Pancreas (tissue), 10 donors: ENCODE results near the gene KLF7. TPM values are rescaled to one million over a fixed set of nuclear protein-coding genes. Genes with fewer than 3 reads are reported as not detected.

ENCODE experiments used
- ATAC-seq, 4 donors: fragments of 200-7000 bp; cut with Tn5 transposase; one replicate each; pipeline versions ENCODE4 v1.8.0 to v1.9.1; 2020; ENCODE audit warnings: mild to moderate bottlenecking in 4 of 4, moderate library complexity in 4 of 4
- DNase-seq, 6 donors: peaks; one replicate each; pipeline ENCODE4 v3.0.0-alpha.2; 2020
- FAIRE-seq: peaks from 2 replicates; lab custom pipeline; 2012; peaks lifted over from hg19 to GRCh38; lab: Jason Lieb, UNC
- H3K27ac ChIP-seq, 4 donors: fragments of 200-600 bp; sonication (generic); 1 replicate in 3 of 4; 2 replicates in 1 of 4; pipeline versions ENCODE4 v1.5.0 to v1.8.0; 2020
- H3K27me3 ChIP-seq, 4 donors: fragments of 200-600 bp; one replicate each; pipeline ENCODE4 v1.8.0; 2021
- H3K36me3 ChIP-seq, 3 donors: fragments of 200-600 bp; sonication (generic) in 1 of 3; one replicate each; pipeline versions ENCODE4 v1.5.0 to v1.8.0; 2020 to 2021
- H3K4me1 ChIP-seq, 3 donors: fragments of 200-600 bp; one replicate each; pipeline ENCODE4 v1.8.0; 2021
- H3K4me3 ChIP-seq, 4 donors: fragments of 200-600 bp; sonication (generic) in 2 of 4; one replicate each; pipeline versions ENCODE4 v1.5.0 to v1.8.0; 2020 to 2021
- H3K9me3 ChIP-seq, 4 donors: fragments of 200-600 bp; one replicate each; pipeline ENCODE4 v1.8.0; 2021
- WGBS, 2 donors: extraction: QIAGEN DNeasy Blood & Tissue Kit; methylation state at CpG; one replicate each; pipeline ENCODE4 v1.1.7; 2013; 5-methylcytosine and 5-hydroxymethylcytosine counted together
- intact Hi-C, 3 donors: fragments of 100-400 bp; cut with DNase I; formaldehyde crosslinking; loops; one replicate each; pipeline versions ENCODE4 v1.11.1 to v1.14.2; 2022
- polyA plus RNA-seq, 2 donors: library from polyadenylated mRNA; stranded (reverse); fragments of 200-250 nt; gene quantifications; one replicate each; pipeline ENCODE4 v1.2.3, GENCODE V29; 2013
- total RNA-seq, 6 donors: library from RNA; stranded (reverse); fragmentation: NEBNext Ultra II Directional in 4 of 6; extraction: Animal tissue kit (Norgen Biotek cat#: 25700) in 4 of 6; gene quantifications; one replicate each; pipeline versions ENCODE4 v1.2.1 to v1.2.4, GENCODE V29; 2021 to 2023
- TF ChIP-seq, protein P1 (sequence below), 4 donors: fragments of 200-600 bp; sonication (generic) in 3 of 4; IDR thresholded peaks; one replicate each; pipeline versions ENCODE4 v1.5.0 to v1.8.0; 2021; ENCODE audit warnings: antibody characterized with exemption in 4 of 4
- donor health status: healthy with polysubstance abuse.
- donor health status: DM: no; HTN: no; CAD: no; lungs with moderate emphysema.
- donor health status: DM: no; HTN: no; CAD: no.
- donor health status: control.
- donor health status: control.
- donor health status: Bipolar disorder and iron deficiency.
- donor health status: DM: yes; HTN: yes; CAD: no.
- donor health status: DM: no; HTN: no; CAD: no.
- donor health status: DM: no; HTN: no; CAD: no.
- donor health status: DM: yes; HTN: yes; CAD: no.

Gene KLF7
- total and polyA plus RNA-seq, 8 donors, result 2.4 to 15.0 (median 5.6) TPM

DNA sequence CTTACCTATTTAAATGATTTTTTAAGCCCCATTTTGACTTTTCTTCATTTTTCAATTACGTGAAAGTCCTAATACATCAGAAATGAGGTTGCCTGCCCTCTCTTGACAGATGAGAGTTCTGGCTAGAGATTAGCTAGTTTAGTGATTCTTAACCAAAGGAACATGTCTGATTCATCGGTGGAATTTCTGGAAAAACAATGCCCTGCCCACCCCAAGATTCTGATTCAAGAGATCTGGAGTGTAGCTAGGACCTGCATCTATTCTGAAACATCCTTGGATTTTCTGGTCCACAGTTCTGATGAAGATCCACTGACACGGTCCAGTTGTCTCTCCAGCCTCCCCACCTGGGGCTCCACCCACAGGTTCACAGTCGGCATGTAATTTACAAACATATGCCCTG lies 111.2 kb downstream of the KLF7 start:
- no peak overlapping the region for H3K4me3 ChIP-seq
- no peaks in the 10 kb centered on the region for H3K9me3 ChIP-seq
- WGBS, 2 donors, result 56 to 71% methylated on average over 4 of the region's 4 CpGs
- DNase-seq, result no peak
- no peaks in the 10 kb centered on the region for H3K36me3 ChIP-seq
- ATAC-seq, result no peak
- no peak overlapping the region for H3K27ac ChIP-seq
- H3K4me1 ChIP-seq, result no peaks in the 10 kb centered on the region
- no peaks in the 10 kb centered on the region for H3K27me3 ChIP-seq
- intact Hi-C loops, result no loop called here
- no peak for FAIRE-seq
- TF ChIP-seq, protein P1, sequence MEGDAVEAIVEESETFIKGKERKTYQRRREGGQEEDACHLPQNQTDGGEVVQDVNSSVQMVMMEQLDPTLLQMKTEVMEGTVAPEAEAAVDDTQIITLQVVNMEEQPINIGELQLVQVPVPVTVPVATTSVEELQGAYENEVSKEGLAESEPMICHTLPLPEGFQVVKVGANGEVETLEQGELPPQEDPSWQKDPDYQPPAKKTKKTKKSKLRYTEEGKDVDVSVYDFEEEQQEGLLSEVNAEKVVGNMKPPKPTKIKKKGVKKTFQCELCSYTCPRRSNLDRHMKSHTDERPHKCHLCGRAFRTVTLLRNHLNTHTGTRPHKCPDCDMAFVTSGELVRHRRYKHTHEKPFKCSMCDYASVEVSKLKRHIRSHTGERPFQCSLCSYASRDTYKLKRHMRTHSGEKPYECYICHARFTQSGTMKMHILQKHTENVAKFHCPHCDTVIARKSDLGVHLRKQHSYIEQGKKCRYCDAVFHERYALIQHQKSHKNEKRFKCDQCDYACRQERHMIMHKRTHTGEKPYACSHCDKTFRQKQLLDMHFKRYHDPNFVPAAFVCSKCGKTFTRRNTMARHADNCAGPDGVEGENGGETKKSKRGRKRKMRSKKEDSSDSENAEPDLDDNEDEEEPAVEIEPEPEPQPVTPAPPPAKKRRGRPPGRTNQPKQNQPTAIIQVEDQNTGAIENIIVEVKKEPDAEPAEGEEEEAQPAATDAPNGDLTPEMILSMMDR (IDR thresholded peaks at IDR 0.05), result no peak

DNA sequence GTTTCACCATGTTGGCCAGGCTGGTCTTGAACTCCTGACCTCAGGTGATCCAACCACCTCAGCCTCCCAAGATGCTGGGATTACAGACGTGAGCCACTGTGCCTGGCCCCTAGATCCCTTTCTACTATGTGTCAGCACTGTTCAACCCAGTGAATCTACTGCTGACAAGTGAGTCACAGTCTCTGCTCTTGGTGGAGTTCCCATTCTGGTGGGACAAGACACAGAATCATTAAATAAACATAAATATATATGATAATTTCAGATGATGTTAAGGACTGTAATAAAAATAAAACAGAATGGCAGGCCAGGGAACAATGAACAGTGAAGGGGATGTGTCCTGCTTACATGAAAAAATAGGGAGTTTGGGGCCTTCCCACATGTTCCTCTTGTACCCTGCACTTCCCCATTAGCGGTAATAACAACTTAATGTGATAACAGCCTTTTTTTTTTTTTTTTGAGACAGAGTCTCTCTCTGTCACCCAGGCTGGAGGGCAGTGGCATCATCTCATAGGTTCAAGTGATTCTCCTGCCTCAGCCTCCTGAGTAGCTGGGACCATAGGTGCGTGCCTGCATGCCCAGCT lies 114.3 kb downstream of the KLF7 start:
- Histone ChIP-seq H3K36me3 (no peaks in the 10 kb centered on the region), H3K27me3 (no peaks in the 10 kb centered on the region), H3K27ac (no peak overlapping the region), H3K4me3 (no peak overlapping the region), H3K9me3 (no peaks in the 10 kb centered on the region), H3K4me1 (no peaks in the 10 kb centered on the region)
- FAIRE-seq (no peak), DNase-seq (no peak), ATAC-seq (no peak)
- intact Hi-C loops, result no loop called here
- 65 to 77% methylated on average over 3 of the region's 3 CpGs for WGBS, 2 donors
- TF ChIP-seq, protein P1 (IDR thresholded peaks at IDR 0.05), result no peak

DNA sequence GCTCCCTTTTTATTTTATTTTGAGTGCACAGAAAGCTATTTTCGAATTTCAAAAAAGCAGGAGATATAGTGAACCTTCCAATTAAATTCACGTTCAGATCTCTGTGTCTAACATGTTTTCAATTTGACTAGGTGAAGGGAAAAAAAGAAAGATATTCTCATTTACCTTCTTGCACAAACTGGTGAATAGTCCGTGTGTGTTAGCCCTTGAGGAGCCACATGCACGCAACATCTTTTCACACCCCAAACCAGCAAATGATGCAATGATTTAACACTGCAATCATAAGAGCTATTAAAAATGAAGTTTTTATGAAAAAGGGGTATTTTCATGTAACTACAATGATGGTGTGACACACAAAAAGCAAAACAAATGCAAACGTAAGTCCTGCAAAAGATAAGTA lies 116.6 kb downstream of the KLF7 start:
- FAIRE-seq (no peak), ATAC-seq (no peak), DNase-seq (no peak)
- 40 to 57% methylated on average over 5 of the region's 5 CpGs for WGBS, 2 donors
- no peaks in the 10 kb centered on the region for H3K4me1 ChIP-seq
- TF ChIP-seq, protein P1 (IDR thresholded peaks at IDR 0.05), result no peak
- no peaks in the 10 kb centered on the region for H3K27me3 ChIP-seq
- H3K4me3 ChIP-seq, result no peak overlapping the region
- H3K27ac ChIP-seq, result no peak overlapping the region
- no peaks in the 10 kb centered on the region for H3K36me3 ChIP-seq
- H3K9me3 ChIP-seq, result no peaks in the 10 kb centered on the region
- intact Hi-C loops, result no loop called here

DNA sequence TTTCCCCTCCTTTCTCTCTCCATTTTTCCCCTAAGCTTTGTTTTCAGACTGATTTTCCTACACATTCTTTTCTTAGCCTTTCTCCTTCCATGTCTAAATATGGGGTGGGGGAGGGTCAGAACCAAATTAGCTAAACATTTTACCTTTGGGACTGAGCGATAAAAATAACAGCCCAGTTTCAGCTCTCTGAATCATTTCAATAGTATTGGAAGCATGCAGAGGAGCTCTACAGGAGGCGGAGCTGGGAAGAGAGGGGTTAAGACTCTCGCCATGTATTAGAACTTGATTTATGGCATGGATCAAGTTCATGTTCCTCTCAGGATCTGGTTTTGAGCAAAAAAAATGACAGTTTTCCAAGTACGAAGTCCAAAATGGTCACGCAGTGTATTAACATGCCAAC lies 117.3 kb downstream of the KLF7 start:
- intact Hi-C loops, result no loop called here
- H3K36me3 ChIP-seq, result no peaks in the 10 kb centered on the region
- TF ChIP-seq, protein P1 (IDR thresholded peaks at IDR 0.05), result no peak
- no peak overlapping the region for H3K27ac ChIP-seq
- H3K27me3 ChIP-seq, result no peaks in the 10 kb centered on the region
- H3K9me3 ChIP-seq, result no peaks in the 10 kb centered on the region
- H3K4me3 ChIP-seq, result no peak overlapping the region
- FAIRE-seq (no peak), DNase-seq (no peak), ATAC-seq (no peak)
- H3K4me1 ChIP-seq, result no peaks in the 10 kb centered on the region
- 52 to 53% methylated on average over 5 of the region's 5 CpGs for WGBS, 2 donors

DNA sequence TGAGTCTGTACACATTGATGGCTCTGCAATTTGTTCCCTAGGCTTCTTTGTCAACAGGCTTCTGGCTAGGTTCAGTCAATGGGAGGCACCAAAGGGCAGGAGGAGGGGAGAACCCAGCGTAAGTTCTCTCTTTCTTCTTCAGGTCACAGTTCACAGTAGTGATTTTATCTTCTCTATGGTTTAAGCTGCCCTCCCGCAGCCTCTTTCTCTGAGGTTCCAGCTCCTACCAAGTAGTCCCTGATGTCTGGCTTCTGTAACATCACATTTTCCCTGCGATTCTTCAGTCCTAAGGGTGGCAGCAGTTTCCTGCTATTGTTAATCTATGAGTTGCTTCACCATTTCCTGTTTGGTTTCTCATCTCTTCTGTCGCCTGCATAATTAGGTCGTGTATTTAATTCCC lies 119.0 kb downstream of the KLF7 start:
- H3K27ac ChIP-seq, result no peak overlapping the region
- TF ChIP-seq, protein P1 (IDR thresholded peaks at IDR 0.05), result no peak
- WGBS, 2 donors, result 46 to 58% methylated on average over 5 of the region's 5 CpGs
- no peaks in the 10 kb centered on the region for H3K9me3 ChIP-seq
- no peaks in the 10 kb centered on the region for H3K36me3 ChIP-seq
- FAIRE-seq (no peak), ATAC-seq (peak in 3 of 4 donors; percentile 17 to 57 (median 38)), DNase-seq (no peak)
- intact Hi-C loops, result no loop called here
- no peaks in the 10 kb centered on the region for H3K27me3 ChIP-seq
- H3K4me3 ChIP-seq, result no peak overlapping the region
- H3K4me1 ChIP-seq, result no peaks in the 10 kb centered on the region
